Caco-2 (cell line): ENCODE data around the gene PRDM15. TPM values are rescaled to one million over a fixed set of nuclear protein-coding genes. Genes with fewer than 3 reads are reported as not detected.

Experiments
- BruUV-seq: library from RNA; stranded (reverse); fragments of 400-500 nt; replicated peaks from 2 replicates; lab custom pipeline; 2021; lab: Mats Ljungman, UMichigan
- CTCF ChIA-PET: fragments of 300-600 bp; sonication (Branson Sonifier 250); formaldehyde crosslinking; loops from one replicate; lab custom pipeline; 2022; ENCODE audit warnings: antibody characterized with exemption; lab: Charles Lee
- POLR2A ChIA-PET: fragments of 300-600 bp; sonication (Branson Sonifier 250); formaldehyde crosslinking; loops from one replicate; lab custom pipeline; 2022; ENCODE audit warnings: antibody characterized with exemption; lab: Charles Lee
- DNase-seq, 2 experiments: peaks; one replicate each; pipeline versions ENCODE4 v3.0.0 to v3.0.0-alpha.2; 2020 to 2022
- H3K27me3 ChIP-seq: replicated peaks from 2 replicates; pipeline ENCODE4 v1.6.0; 2011; ENCODE audit warnings: low read length; ENCODE audit not compliant: control insufficient read depth, insufficient read depth
- H3K36me3 ChIP-seq: 2 replicates; pipeline ENCODE4 v1.5.1; 2011; ENCODE audit warnings: low read length; ENCODE audit not compliant: control insufficient read depth, insufficient read depth
- H3K4me1 ChIP-seq: fragments of 250-450 bp; sonication (Bioruptor Pico); 2 replicates; pipeline ENCODE4 v1.5.1; 2020; ENCODE audit warnings: mild to moderate bottlenecking
- H3K4me3 ChIP-seq: 2 replicates; pipeline ENCODE4 v1.5.1; 2011; ENCODE audit warnings: low read depth, mild to moderate bottlenecking, control low read depth, low read length
- H3K9me3 ChIP-seq: fragments of 250-450 bp; sonication (Bioruptor Pico); 2 replicates; pipeline ENCODE4 v1.5.1; 2020; ENCODE audit warnings: mild to moderate bottlenecking, moderate library complexity
- H3K27ac Mint-ChIP-seq: one replicate; pipeline ENCODE4 v1.8.0; 2022; ENCODE audit warnings: mixed read lengths; ENCODE audit not compliant: unreplicated experiment
- H3K27me3 Mint-ChIP-seq: one replicate; pipeline ENCODE4 v1.8.0; 2022; ENCODE audit warnings: mixed read lengths; ENCODE audit not compliant: insufficient read depth, unreplicated experiment
- H3K36me3 Mint-ChIP-seq: one replicate; pipeline ENCODE4 v1.8.0; 2022; ENCODE audit warnings: mild to moderate bottlenecking, mixed read lengths; ENCODE audit not compliant: insufficient read depth, unreplicated experiment
- H3K4me1 Mint-ChIP-seq: one replicate; pipeline ENCODE4 v1.8.0; 2022; ENCODE audit warnings: low read depth, mixed read lengths; ENCODE audit not compliant: unreplicated experiment
- H3K4me3 Mint-ChIP-seq: one replicate; pipeline ENCODE4 v1.8.0; 2022; ENCODE audit warnings: mild to moderate bottlenecking, moderate library complexity, mixed read lengths; ENCODE audit not compliant: unreplicated experiment
- H3K9me3 Mint-ChIP-seq: one replicate; pipeline ENCODE4 v1.8.0; 2022; ENCODE audit warnings: mixed read lengths; ENCODE audit not compliant: unreplicated experiment
- CTCF ChIP-seq, 2 experiments: fragments of 200-600 bp in 1 of 2; IDR thresholded peaks; 1 replicate in 1 of 2; 2 replicates in 1 of 2; pipeline versions ENCODE4 v1.5.1 to v1.8.0; 2011 to 2022; ENCODE audit warnings: antibody characterized with exemption in 1 of 2, control low read depth in 1 of 2, inconsistent platforms in 1 of 2, low read depth in 1 of 2, low read length in 1 of 2, mild to moderate bottlenecking in 1 of 2, moderate library complexity in 1 of 2; ENCODE audit not compliant: insufficient read depth in 1 of 2, severe bottlenecking in 1 of 2, unreplicated experiment in 1 of 2
- intact Hi-C: fragments of 100-400 bp; cut with micrococcal nuclease; formaldehyde crosslinking; loops from one replicate; pipeline ENCODE4 v1.10.0; 2022; ENCODE audit not compliant: unreplicated experiment
- total RNA-seq: library from RNA; stranded (reverse); gene quantifications from 2 replicates; pipeline ENCODE4 v1.2.3, GENCODE V29; 2022

Gene PRDM15
- total RNA-seq, 1 experiment from 2014 or later = 5.6 TPM

- H3K4me1 Mint-ChIP-seq = peaks cover 39% of the 10 kb centered on the region
- no peak for DNase-seq
- H3K27me3 Mint-ChIP-seq = no peaks in the 10 kb centered on the region
- ChIA-PET CTCF (interaction anchor here (2.5 kb wide), 1 partner anchor 150 kb away, joined by 18 read pairs; no protein-coding TSS in a partner anchor), POLR2A (no interaction called here)
- no peaks in the 10 kb centered on the region for H3K9me3 Mint-ChIP-seq
- H3K4me3 ChIP-seq = no peak overlapping the region
- peaks cover 44% of the 10 kb centered on the region for H3K4me1 ChIP-seq
- H3K27ac Mint-ChIP-seq = peak overlapping the region; percentile 68
- BruUV-seq = no TSS peak
- H3K36me3 ChIP-seq = no peaks in the 10 kb centered on the region
- H3K9me3 ChIP-seq = no peaks in the 10 kb centered on the region
- no peaks in the 10 kb centered on the region for H3K27me3 ChIP-seq
- intact Hi-C loops = no loop called here
- H3K36me3 Mint-ChIP-seq = peaks cover 44% of the 10 kb centered on the region
- TF ChIP-seq CTCF (IDR thresholded peaks at IDR 0.05; ENCODE audit: insufficient read depth in 1 of 2, low read depth in 1 of 2, low read length in 1 of 2, severe bottlenecking in 1 of 2, unreplicated experiment in 1 of 2) = no peak
- no peak overlapping the region for H3K4me3 Mint-ChIP-seq
These were observed 116.4 kb downstream of the PRDM15 start for GRCh38 chr21:41762753-41763152.

- no TSS peak for BruUV-seq
- intact Hi-C loops = no loop called here
- ChIA-PET POLR2A (no interaction called here), CTCF (interaction anchor here (0.6 kb wide), 1 partner anchor 16 kb away, joined by 6 read pairs; no protein-coding TSS in a partner anchor)
- Histone ChIP-seq H3K4me1 (peaks cover 40% of the 10 kb centered on the region), H3K27me3 (no peaks in the 10 kb centered on the region), H3K36me3 (no peaks in the 10 kb centered on the region), H3K9me3 (no peaks in the 10 kb centered on the region), H3K4me3 (no peak overlapping the region)
- TF ChIP-seq CTCF (IDR thresholded peaks at IDR 0.05; ENCODE audit: insufficient read depth in 1 of 2, low read depth in 1 of 2, low read length in 1 of 2, severe bottlenecking in 1 of 2, unreplicated experiment in 1 of 2) = no peak
- no peak for DNase-seq
- Mint-ChIP-seq H3K9me3 (no peaks in the 10 kb centered on the region), H3K27ac (peak overlapping the region; percentile 68), H3K27me3 (no peaks in the 10 kb centered on the region), H3K4me1 (peaks cover 33% of the 10 kb centered on the region), H3K36me3 (peaks cover 42% of the 10 kb centered on the region), H3K4me3 (no peak overlapping the region)
These were observed 117.1 kb downstream of the PRDM15 start for GRCh38 chr21:41761934-41762635.

GRCh38 chr21:41761211-41761933, 117.8 kb downstream of the PRDM15 start:
- intact Hi-C loops = no loop called here
- no peak for TF ChIP-seq CTCF (IDR thresholded peaks at IDR 0.05; ENCODE audit: insufficient read depth in 1 of 2, low read depth in 1 of 2, low read length in 1 of 2, severe bottlenecking in 1 of 2, unreplicated experiment in 1 of 2)
- Mint-ChIP-seq H3K27me3 (no peaks in the 10 kb centered on the region), H3K36me3 (peaks cover 44% of the 10 kb centered on the region), H3K4me3 (no peak overlapping the region), H3K9me3 (no peaks in the 10 kb centered on the region), H3K4me1 (peaks cover 32% of the 10 kb centered on the region), H3K27ac (peak overlapping the region; percentile 68)
- H3K27me3 ChIP-seq = no peaks in the 10 kb centered on the region
- no peaks in the 10 kb centered on the region; the same call in 1 of the 2 replicates for H3K36me3 ChIP-seq
- H3K4me3 ChIP-seq = no peak overlapping the region
- CTCF ChIA-PET = interaction anchor here (0.6 kb wide), 1 partner anchor 17 kb away, joined by 6 read pairs; no protein-coding TSS in a partner anchor
- POLR2A ChIA-PET = no interaction called here
- peaks cover 40% of the 10 kb centered on the region for H3K4me1 ChIP-seq
- no peak for DNase-seq
- no peaks in the 10 kb centered on the region for H3K9me3 ChIP-seq
- BruUV-seq = no TSS peak
